Epithelial cell of proximal tubule (primary cell): ENCODE results near the gene CD151. TPM values are rescaled to one million over a fixed set of nuclear protein-coding genes. Genes with fewer than 3 reads are reported as not detected.

ENCODE experiments used
- DNase-seq: peaks from one replicate; pipeline ENCODE4 v3.0.0-alpha.2; 2011; ENCODE audit warnings: low read depth
- H3K4me3 ChIP-seq: 2 replicates; pipeline ENCODE4 v1.5.1; 2011; ENCODE audit warnings: low read depth, mild to moderate bottlenecking, low read length
- CTCF ChIP-seq: conservative IDR thresholded peaks from 2 replicates; pipeline ENCODE4 v1.5.1; 2012; ENCODE audit warnings: low read depth, mild to moderate bottlenecking, low read length
- total RNA-seq: library from RNA; depleted of rRNA; stranded (reverse); fragments of >200 nt; gene quantifications from 2 replicates; pipeline ENCODE4 v1.2.3, GENCODE V29; 2015

CD151 gene
- total RNA-seq, 1 donor from 2014 or later, result 538 TPM

GRCh38 chr11:823441-824291 is 9.1 kb upstream of the CD151 start:
- TF ChIP-seq CTCF, result no peak
- no peak overlapping the region for H3K4me3 ChIP-seq
- DNase-seq, result no peak

- no peak for TF ChIP-seq CTCF
- DNase-seq, result no peak
These were observed 8.4 kb upstream of the CD151 start for GRCh38 chr11:824292-824880.

DNA sequence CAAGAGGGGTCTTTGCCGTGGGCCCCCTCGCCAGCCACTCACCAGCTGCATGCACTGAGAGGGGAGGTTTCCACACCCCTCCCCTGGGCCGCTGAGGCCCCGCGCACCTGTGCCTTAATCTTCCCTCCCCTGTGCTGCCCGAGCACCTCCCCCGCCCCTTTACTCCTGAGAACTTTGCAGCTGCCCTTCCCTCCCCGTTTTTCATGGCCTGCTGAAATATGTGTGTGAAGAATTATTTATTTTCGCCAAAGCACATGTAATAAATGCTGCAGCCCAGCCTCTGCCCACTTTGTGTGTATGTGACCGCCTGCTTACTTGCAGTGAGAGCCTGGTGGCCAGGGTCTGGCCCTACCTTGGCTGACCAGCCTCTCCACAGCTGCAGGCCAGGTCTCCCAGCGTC is 7.8 kb upstream of the CD151 start:
- no peak for TF ChIP-seq CTCF
- H3K4me3 ChIP-seq, result no peak overlapping the region

More at GRCh38 chr11:824292-824880, 8.4 kb upstream of the CD151 start:
- no peak overlapping the region for H3K4me3 ChIP-seq

DNA sequence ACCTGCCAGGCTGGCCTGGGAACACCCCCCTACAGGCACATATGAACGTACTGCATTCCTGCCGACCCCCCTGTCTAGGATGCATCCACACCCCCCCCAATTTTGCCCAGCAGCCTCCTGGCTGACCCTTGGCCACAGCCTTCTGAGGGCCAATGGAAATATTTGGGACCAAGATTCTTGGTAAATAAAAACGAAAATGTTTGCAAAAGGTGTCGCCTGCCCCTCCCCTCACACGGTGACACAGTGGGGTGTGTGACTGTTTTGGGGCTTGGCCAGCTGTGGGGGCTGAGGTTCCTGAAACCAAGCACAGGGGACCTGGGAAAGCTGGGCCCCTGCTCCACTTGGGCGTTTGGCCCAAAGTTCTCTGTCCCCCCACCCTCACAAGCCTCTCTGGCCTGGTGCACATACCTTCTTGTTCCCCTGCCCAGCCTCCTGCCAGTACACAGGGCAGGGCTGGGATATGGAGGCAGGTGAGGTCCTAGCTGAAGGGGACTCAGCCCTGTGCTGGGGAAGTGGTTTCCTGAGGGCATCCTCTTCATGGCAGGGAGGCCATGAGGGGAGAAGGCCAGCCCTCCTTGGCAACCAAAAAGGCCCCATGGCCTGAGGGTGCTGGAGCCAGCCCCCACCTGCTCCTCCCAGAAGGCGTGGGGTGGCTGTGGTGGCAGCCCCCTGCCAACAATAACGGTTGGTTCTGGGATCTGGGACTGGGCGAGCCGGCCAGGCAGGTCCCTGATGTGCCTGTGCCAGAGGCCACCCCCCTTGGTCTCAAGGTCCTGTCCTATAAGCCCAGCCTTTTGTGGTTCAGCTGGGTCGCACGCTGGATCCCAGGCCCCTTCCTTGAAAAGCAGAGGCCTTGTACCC is 7.2 kb upstream of the CD151 start:
- no peak for TF ChIP-seq CTCF
- DNase-seq, result no peak
- no peak overlapping the region for H3K4me3 ChIP-seq

More for the DNA sequence above, 7.8 kb upstream of the CD151 start:
- DNase-seq, result no peak

GRCh38 chr11:826227-826621 is 6.5 kb upstream of the CD151 start:
- no peak for TF ChIP-seq CTCF
- DNase-seq, result no peak
- H3K4me3 ChIP-seq, result no peak overlapping the region

GRCh38 chr11:826836-827145 is 6.0 kb upstream of the CD151 start:
- DNase-seq, result no peak
- no peak for TF ChIP-seq CTCF
- H3K4me3 ChIP-seq, result peak overlapping the region; percentile 48
